Activated CD8-positive, alpha-beta T cell treated with anti-CD3 and anti-CD28 coated beads, Interleukin-2, amount 10 ng/mL, durations not matched to agents 7 days and 5 days (primary cell): Measurements from ENCODE around the gene F12. TPM values are rescaled to one million over a fixed set of nuclear protein-coding genes. Genes with fewer than 3 reads are reported as not detected.

Experiments used
- total RNA-seq, 2 experiments: library from RNA; stranded (reverse); gene quantifications; one replicate each; pipeline ENCODE4 v1.2.3, GENCODE V29; 2021

Gene F12
- total RNA-seq, 2 experiments from 2014 or later, result 3.2 to 3.5 TPM

Other genes starting within 250 kb of the F12 start
- gene RAB24, start 105.8 kb downstream of the F12 start, total RNA-seq, result 10 to 100 TPM; 44.1 to 48.8 TPM
- gene PRELID1, start 105.8 kb downstream of the F12 start, total RNA-seq, result 100 to 1,000 TPM; 152 to 154 TPM
- 10 to 100 TPM; 93.2 to 96.9 TPM for gene MXD3, start 97.7 kb downstream of the F12 start, total RNA-seq
- 100 to 1,000 TPM; 119 to 127 TPM for gene LMAN2, start 57.9 kb downstream of the F12 start, total RNA-seq
- gene RGS14, start 51.6 kb downstream of the F12 start, total RNA-seq, result 100 to 1,000 TPM; 112 to 117 TPM
- 1 to 10 TPM; 2.0 to 2.1 TPM for gene SLC34A1, start 25.1 kb downstream of the F12 start, total RNA-seq
- gene PFN3, start 8.9 kb downstream of the F12 start, total RNA-seq, result not detected
- 100 to 1,000 TPM; 206 to 213 TPM for gene GRK6, start 17.1 kb upstream of the F12 start, total RNA-seq
- 10 to 100 TPM in 1 of 2 experiments, 1 to 10 TPM in 1; 9.8 to 11.6 TPM for gene PRR7, start 37.2 kb upstream of the F12 start, total RNA-seq
- 100 to 1,000 TPM in 1 of 2 experiments, 10 to 100 TPM in 1; 92.9 to 104 TPM for gene DBN1, start 64.1 kb upstream of the F12 start, total RNA-seq
- gene PDLIM7, start 88.0 kb upstream of the F12 start, total RNA-seq, result 10 to 100 TPM; 62.5 to 67.3 TPM
- gene DOK3, start 100.3 kb upstream of the F12 start, total RNA-seq, result 1 to 10 TPM; 7.3 to 7.8 TPM
- gene DDX41, start 107.4 kb upstream of the F12 start, total RNA-seq, result 100 to 1,000 TPM; 135 to 149 TPM
- gene FAM193B, start 145.0 kb upstream of the F12 start, total RNA-seq, result 100 to 1,000 TPM in 1 of 2 experiments, 10 to 100 TPM in 1; 95.8 to 105 TPM
- 100 to 1,000 TPM; 104 to 109 TPM for gene TMED9, start 182.6 kb upstream of the F12 start, total RNA-seq
- gene B4GALT7, start 190.6 kb upstream of the F12 start, total RNA-seq, result 10 to 100 TPM; 17.3 to 19.5 TPM